Measurements from ENCODE around the gene KIF25.
"Not testable (repeated sequence)": the region's sequence is repeated elsewhere in the genome, so short reads cannot be mapped to it uniquely, and the experiment has no call there.

KIF25 gene

DNA sequence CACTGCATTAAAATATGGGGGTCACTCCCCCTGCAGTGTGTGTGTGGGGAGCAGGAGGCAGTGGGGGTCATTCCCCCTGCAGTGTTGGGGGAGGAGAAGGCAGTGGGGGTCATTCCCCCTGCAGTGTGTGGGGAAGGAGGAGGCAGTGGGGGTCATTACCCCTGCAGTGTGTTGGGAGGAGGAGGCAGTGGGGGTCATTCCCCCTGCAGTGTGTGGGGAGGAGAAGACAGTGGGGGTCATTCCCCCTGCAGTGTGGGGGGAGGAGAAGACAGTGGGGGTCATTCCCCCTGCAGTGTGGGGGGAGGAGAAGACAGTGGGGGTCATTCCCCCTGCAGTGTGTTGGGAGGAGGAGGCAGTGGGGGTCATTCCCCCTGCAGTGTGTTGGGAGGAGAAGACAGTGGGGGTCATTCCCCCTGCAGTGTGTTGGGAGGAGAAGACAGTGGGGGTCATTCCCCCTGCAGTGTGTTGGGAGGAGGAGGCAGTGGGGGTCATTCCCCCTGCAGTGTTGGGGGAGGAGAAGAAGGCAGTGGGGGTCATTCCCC is 21.3 kb upstream of the KIF25 start:
- not testable (repeated sequence) for DNase-seq

DNA sequence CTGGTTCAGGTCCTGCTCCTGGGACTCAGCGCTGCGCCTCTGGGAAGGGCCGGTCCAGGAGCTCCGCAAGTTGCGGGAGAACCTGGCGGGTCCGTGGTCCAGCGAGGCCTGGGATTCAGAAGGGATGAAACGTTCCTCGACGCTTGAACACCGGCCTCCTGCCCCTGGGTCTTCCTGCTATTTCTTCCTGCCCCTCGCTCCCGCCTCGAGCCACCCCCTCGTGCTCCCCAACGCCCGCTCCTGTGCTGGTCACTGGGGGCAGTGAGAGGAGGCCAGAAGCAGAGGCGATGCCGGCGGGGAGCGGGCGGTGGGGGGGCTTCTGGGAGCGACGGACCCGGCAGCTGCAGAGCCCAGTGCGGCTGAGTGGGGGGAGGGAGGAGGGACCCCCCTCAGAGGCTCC is 20.8 kb upstream of the KIF25 start:
- no peak for DNase-seq

DNA sequence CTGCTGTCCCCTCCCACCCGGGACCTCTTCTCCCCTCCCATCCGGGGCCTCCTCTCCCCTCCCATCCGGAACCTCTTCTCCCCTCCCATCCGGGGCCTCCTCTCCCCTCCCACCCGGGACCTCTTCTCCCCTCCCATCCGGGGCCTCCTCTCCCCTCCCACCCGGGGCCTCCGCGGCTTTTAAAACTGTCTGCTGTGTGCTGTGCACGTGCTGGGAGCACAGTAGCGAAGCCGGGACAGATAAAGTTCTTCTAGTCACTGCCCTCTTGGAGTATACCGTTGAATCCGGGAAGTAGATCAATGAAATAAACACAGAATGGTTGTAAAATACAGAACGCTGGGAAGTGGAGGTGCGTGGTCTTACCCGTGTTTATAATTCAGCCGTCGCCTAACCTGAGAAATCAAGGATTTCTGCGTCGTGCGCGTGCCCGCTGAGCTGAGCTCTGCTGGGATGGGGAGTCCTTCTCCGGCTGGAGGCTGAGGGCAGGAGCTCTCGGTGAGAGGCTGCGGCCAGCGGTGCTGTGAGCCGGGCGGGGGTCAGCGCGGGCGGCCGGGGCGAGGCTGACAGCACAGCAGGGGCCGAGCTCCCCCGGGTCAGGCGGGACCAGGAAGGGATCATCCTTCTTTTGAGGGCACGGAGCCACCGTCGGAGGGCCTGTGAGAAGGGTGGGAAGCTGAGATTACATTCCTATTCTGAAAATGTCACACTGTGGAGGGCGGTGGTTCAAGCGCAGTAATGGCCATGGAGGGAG is 19.6 kb upstream of the KIF25 start:
- no peak for DNase-seq

DNA sequence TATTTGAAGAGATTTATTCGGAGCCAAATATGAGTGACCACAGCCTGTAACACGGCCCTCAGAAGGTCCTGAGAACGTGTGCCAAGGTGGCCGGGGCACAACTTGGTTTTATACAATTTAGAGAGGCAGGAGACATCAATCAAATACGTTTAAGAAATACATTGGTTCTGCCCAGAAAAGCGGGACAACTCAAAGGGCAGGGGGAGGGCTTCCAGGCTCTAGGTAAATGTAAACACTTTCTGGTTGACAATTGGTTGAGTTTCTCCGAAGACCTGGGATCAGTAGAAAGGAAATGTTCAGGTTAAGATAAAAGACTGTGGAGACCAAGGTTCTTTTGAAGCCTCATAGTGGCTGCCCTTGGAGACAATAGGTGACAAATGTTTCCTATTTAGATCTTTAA is 18.9 kb upstream of the KIF25 start:
- no peak for DNase-seq

DNA sequence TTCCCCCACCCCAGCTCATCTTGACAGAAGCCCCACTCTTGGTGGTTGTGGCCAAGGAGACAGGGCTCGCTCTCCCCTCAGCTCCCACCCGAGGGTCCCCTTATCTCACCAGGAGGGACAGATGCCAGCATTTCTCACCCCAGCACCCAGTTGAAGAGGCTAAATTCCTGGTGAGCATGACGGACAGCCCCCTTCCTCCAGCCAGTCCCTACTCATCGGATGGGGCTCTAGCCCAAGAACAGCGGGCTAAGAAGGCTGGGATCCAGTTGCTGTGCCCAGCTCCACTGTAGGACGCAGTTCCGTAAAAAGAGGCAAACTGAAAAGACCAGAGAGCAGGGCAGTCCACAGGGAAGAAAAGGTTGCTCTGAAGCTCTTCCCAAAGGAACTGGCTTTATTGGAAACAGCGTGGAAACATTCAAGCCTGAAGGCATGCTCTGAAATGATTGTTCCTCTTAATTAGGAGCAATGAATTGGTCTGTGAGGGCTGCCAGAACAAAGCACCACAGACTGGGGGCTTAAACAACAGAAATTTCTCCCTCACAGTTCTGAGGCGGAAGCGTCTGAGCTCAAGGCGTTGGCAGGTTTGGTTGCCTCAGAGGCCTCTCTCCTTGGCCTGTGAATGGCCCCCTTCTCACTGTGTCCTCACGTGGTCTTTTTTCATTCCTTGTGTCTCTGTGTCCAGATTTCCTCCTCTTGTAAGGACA is 17.9 kb upstream of the KIF25 start:
- DNase-seq: no peak

DNA sequence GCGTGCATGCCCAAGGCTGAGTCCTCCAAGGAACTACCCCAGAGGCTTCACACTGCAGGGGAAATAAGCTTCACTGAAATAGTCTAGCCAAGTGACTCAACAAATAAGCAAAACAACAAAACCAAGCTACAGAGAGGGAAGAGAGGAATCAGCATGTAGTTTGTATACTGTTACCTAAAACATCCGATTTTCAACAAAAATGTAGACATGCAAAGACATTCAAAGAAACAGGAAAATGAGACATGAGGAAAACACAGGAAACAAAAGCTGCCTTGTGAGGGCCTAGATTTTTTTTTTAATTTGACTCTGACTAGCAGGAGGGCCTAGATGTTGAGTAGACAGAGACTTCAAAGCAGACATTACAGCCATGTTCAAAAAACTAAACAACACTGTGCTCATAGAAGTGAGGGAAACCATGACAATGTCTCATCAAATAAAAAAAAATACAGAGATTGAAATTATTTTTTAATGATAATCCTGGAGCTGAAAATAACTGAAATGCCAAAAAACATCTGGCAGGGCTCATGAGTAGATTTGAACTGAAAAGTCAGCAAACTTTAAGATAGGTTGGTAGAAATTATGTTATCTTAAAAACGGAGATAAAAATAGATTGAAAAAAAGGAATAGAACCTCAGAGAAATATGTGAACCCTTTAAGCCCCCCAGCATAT is 16.4 kb upstream of the KIF25 start:
- no peak for DNase-seq

DNA sequence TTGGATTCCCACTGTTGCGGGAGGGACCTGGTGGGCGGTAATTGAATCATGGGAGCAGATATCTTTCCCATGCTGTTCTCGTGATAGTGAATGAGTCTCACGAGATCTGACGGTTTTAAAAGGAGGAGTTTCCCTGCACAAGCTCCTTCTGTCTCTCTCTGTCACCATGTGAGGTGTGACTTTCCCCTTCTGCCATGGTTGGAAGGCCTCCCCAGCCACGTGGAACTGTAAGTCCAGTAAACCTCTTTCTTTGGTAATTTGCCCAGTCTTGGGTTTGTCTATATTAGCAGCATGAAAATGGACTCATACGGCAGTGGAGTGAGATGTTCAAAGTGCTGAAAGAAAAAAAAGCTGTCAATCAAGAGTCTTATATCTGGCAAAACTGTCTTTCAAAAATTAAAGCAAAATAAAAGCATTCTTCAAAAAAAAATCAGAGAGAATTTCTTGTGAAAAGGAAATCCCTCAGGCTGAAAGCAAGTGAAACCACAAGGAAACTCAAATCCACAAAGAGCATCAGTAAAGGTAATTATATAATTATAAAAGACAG is 15.5 kb upstream of the KIF25 start:
- no peak for DNase-seq

DNA sequence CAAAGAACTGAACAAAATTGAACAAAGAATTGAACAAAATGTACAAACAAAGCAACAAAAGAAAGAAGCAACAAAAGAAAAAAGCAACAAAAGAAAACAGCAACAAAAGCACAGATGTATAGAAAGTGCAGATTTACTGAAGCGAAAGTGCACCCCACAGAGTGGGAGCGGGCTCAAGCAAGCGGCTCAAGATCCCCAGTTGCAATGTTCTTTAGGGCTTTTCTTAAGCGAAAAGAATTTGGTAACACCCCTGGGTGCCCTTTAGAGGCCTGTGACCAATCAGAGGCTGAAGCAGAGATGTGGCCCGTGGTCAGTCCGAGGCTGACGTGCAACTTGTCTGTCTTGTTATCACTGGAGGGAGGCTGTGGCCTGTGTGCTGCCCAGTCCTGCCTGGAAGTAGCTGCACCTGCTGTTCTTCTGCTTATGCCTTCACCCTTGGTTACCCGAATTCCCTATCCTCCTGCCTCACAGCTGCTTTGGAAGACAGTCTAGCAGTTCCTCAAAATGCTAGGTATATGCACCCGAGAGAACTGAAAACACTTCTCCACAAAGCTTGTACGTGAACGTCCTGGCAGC is 13.2 kb upstream of the KIF25 start:
- no peak for DNase-seq

DNA sequence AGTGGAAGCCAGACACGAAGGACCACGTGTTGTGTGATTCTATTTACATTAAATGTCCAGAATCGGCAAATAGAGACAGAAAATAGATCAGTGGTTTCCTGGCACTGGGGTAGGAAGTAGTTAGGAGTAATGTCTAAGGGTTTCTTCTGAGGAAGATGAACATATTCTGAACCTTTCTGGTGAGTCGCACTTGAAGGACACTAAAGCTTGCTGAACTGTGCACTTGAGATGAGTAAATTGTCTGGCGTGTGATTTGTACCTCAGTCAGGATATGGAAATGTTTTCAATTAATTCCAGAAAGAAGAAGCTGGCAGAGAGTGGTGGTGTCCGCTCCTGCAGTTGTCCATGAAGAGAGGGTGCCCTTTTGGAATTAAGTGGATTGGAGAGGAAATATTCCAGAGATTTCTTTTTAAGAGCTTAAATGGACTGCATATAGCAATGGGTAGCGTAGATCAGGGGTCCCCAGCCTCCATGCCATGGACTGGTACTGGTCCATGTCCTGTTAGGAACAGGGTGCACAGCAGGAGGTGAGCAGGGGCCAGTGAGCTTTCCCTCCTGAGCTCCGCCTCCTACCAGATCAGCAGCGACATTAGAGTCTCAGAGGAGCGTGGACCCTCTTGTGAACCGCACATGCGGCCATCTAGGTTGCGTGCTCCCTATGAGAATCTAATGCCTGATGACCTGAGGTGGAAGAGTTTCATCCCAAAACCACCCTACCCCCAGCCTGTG is 12.4 kb upstream of the KIF25 start:
- no peak for DNase-seq

DNA sequence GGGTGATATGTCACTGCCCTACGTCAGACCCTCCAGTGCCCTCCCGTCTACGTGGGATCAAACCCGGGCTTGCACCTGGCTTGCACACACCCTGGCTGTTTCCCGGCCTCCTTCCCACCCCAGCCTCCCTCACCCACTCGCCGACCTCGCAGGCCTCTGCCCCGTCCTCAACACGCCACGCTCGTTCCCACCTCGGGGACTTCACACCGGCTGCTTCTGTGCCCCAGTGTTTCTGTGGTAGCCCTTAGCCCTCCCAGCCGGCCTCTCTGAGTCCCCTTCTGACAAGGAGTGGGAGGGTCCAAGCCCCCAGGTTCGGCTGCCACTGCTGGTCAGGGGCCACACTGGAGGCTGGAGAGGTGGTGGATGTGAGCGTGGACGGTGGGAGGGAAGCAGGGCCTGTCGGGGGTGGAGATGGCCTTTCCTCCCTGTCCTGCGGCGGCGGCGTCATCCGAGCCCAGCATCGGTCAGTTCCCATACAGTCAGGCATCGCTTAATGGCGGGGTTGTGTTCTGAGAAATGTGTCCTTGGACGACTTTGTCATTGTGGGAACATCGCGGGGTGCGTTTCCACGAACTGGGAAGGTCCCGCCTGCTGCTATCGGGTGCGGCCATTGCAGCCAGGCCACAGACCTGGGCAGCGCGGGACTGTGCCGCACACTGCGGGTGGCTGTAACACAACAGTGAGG is 11.4 kb upstream of the KIF25 start:
- no peak for DNase-seq

DNA sequence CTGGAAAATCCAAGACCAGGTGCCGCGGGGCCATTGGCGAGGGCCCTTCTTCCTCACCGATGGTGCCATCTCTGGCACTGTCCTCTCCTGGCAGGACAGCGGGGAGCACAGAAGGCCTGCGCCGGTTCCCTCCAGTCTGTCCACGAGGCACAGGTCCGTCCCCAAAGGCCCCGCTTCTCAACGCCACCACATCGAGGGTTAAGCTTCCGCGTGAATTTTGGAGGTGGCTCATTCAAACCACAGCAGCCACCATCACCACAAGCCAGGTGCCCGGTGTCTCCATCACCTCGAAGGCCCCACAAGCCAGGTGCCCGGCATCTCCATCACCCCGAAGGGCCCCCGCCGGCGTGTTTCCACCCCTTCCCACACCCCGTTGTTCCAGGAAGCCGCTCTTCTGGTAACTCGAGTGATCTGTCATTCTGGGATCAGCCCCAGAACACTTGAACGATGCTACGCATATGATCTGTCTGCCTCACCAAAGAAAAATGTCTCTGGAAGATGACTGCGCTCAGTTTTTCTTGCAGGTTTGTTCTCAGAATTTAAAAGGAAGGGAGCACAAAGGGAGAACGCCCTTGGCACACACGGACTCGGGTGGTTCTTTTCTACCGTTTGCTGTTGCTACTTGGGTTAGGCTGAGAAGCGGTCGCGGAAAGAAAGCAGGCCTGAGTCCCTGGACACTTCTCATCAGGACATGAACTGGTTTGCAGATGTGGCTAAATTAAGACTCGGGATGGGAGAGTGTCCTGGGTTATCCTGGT is 9.9 kb upstream of the KIF25 start:
- no peak for DNase-seq

DNA sequence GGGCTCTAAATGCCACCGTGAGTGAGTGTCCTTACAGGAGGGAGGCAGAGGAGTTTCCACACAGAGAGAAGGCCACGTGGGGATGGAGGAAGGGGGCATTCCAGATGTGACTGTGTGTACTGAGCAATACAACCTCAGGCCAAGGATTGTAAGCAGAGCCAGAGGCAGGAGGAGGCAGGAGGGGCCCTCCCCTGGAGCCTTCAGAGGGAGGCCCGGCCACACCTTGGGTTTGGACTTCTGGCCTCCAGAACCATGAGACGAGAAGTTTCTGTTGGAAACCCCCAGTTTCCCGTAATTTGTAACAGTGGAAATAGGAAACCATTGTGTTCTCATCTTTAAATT is 9.3 kb upstream of the KIF25 start:
- DNase-seq: no peak

DNA sequence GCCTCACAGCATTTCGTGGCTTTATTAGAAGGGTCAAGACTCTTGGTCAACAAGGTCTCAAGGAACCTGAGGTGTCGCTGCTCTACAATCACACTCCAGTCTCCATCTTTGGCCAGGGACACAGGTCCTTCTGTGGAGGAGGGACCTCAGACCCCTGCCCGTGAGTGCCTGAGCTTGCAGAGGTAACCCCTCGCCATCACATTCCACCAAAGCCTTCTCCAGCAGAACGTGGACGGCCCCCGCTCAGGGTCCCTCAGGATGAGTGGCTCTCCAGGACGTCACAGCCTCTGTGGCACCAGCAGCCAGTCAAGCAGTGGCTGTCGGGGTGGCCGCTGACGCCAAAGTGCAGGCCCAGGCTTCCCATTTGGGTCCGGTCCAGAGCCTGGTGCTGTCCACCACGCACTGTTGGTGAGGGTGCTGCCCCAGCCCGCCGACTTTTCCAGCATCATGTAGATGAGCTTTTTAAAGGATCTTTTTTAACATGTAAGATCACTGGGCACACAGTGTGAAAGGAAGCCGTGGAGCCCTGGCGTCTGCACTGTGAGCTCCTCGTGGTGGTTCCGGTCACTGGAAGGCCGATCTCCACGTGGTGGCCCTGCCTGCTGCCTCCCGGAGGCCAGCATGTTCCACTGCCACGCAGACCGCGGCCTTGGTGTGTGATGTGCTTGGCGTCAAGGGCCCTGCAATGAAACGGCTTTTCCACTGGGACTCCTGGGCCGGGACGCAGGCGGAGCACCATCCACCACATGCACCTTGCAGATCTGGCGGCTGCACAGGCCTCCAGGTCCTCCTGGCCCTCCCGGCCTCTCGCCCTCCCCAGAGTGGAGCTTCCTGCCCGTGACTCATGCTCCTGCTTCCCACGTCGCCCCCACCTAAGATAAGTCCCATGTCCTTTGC is 8.3 kb upstream of the KIF25 start:
- DNase-seq: no peak

DNA sequence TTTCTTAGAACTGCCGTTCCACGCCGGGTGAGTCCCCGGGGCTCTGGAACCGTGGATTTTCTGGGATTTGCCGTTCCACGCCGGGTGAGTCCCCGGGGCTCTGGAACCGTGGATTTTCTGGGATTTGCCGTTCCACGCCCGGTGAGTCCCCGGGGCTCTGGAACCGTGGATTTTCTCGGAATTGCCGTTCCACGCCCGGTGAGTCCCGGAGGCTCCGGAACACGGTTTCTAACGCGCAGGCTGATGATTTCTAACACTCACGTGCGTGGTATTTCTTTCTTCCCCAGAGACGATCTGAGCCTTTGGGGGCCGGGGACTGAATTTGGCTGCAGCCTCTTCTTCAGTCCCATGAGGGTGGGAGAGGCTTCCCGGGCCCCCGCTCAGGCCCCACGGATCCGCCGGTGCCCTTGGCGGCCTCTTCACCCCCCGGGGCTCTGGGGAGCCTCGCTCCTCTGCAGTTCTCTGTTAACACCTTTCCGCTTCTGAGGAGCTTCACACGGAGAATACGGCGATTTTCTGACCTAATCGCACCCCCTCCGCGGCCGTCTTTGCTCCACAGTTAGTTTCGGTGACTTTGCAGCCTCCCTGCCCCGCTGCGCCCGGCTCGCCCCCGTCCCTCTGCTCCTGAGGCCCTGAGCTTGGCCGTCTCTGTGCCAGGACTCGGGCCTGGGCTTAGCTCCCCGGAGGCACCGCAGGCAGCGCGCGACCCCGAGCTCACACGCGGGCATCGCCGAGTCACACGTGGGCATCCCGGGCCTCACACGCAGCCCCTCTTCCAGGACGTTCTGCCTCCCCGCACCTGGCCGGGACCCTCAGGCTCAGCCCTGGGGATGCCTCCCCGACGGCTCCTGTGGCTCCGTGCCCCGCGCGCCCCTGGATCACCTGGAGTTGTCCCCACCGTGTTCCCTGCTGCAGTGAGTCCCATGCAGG is 7.2 kb upstream of the KIF25 start:
- no peak for DNase-seq

DNA sequence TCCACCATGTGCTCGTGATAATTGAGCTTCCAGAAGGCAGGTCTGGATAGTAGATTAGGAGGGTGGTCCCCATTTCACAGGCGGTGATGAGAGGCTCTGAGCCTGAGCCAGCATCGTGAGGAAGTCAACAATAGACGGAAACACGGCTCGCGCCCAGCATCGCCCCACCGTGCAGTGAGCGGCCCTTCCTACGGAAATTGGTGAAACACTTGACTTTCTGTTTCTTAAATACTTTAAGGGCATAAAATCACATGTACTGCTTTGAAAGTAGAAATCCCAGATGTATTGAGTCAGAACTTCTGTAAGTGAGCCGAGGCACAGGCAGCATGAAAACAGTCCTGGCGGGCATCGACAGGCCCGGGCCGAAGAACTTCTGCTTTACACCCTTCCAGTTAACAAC is 4.3 kb upstream of the KIF25 start:
- no peak for DNase-seq

DNA sequence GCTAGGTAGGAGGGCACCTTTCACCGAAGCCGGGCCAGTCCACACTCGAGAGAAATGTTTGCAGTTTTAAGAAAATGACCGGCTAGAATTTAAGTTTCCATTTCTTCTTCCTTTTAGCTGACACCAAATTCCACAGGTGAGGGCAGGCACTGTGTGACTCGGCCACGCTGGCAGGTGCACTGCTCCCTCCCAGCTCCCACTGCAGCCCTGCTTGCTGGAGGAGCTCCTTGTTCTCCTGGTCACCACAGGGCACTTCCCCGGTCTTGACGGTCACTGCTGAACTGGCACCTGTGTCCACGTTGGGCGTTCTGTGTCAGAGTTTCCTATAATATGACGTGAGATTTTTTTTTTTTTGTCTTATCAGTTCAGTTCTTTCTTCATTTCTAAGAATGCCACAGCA is 3.6 kb upstream of the KIF25 start:
- DNase-seq: no peak

DNA sequence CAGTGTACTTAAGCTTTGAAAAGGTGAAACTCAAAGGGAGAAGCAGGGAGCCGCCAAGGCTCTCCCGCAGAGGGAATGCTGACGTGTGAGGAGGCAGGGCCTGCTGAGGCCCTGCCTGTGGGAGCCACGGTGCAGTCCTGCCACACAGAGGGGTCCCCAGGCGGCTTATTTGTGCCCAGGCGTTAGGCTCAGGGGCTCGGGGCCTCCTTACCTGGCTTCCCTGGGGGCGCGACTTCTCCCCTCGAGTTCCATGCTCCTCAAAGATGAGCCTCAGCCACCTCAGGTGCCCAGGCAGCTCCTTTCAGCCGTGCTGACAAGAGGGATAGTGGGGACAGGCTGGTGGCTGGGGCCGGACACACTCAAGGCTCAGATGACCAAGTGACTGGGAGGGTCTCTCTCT is 2.2 kb upstream of the KIF25 start:
- DNase-seq: no peak

DNA sequence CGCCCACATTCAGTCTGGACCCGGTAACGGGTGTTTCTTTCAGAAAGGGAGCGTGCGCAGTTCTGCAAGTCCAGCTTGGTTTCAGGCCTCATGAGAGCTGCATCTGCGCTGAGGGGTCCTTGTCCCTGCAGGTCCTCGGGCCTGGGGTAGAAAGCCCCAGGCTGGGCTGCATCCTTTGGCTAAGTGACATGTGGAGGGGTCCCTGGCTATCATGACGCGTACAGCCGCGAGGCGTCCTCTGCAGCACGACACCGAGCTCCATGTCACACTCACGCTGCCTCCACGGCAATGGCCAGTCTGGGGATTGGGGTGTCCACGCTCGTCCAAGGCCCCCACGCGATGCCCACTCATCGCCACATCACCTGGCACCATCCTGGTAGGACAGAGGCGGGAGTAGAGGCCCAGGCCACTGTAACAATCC is 1.7 kb upstream of the KIF25 start:
- no peak for DNase-seq
